ENCODE data around the gene NTNG1.

The NTNG1 gene

GRCh38 chr1:107213225-107213624 lies 72.4 kb downstream of the NTNG1 start:
- H3K9ac ChIP-seq, result no peak overlapping the region
- no peaks in the 10 kb centered on the region for H3K27me3 ChIP-seq (ENCODE audit: control insufficient read depth, insufficient read depth, low read length)
- no peaks in the 10 kb centered on the region for H3K4me1 ChIP-seq
- H3K79me2 ChIP-seq, result no peaks in the 10 kb centered on the region
- no peak overlapping the region for H3K27ac ChIP-seq
- H3K9me3 ChIP-seq (ENCODE audit: control insufficient read depth, low read length), result no peaks in the 10 kb centered on the region
- H3K4me2 ChIP-seq (ENCODE audit: low read length), result no peak overlapping the region
- no peak for TF ChIP-seq CTCF (IDR thresholded peaks at IDR 0.05)
- H2AFZ ChIP-seq, result no peak overlapping the region
- H3K36me3 ChIP-seq (ENCODE audit: control insufficient read depth, insufficient read depth, low read length), result no peaks in the 10 kb centered on the region
- H3K4me3 ChIP-seq (ENCODE audit: low read depth, low read length), result no peak overlapping the region

- H3K4me2 ChIP-seq (ENCODE audit: low read length), result no peak overlapping the region
- H3K9ac ChIP-seq, result no peak overlapping the region
- H3K27ac ChIP-seq, result no peak overlapping the region
- H3K4me1 ChIP-seq, result no peaks in the 10 kb centered on the region
- no peaks in the 10 kb centered on the region for H3K79me2 ChIP-seq
- H3K9me3 ChIP-seq (ENCODE audit: control insufficient read depth, low read length), result no peaks in the 10 kb centered on the region
- no peak overlapping the region for H3K4me3 ChIP-seq (ENCODE audit: low read depth, low read length)
- no peaks in the 10 kb centered on the region for H3K36me3 ChIP-seq (ENCODE audit: control insufficient read depth, insufficient read depth, low read length)
- no peaks in the 10 kb centered on the region for H3K27me3 ChIP-seq (ENCODE audit: control insufficient read depth, insufficient read depth, low read length)
- TF ChIP-seq CTCF (IDR thresholded peaks at IDR 0.05), result no peak
- no peak overlapping the region for H2AFZ ChIP-seq
Measured at GRCh38 chr1:107220036-107220435, 79.2 kb downstream of the NTNG1 start.

GRCh38 chr1:107225706-107226105 lies 84.9 kb downstream of the NTNG1 start:
- H3K27ac ChIP-seq, result no peak overlapping the region
- no peaks in the 10 kb centered on the region for H3K36me3 ChIP-seq (ENCODE audit: control insufficient read depth, insufficient read depth, low read length)
- TF ChIP-seq CTCF (IDR thresholded peaks at IDR 0.05), result no peak

GRCh38 chr1:107228704-107229371 lies 88.0 kb downstream of the NTNG1 start:
- Histone ChIP-seq H3K9me3 (ENCODE audit: control insufficient read depth, low read length) (no peaks in the 10 kb centered on the region), H3K4me2 (ENCODE audit: low read length) (no peak overlapping the region), H3K79me2 (no peaks in the 10 kb centered on the region), H2AFZ (no peak overlapping the region), H3K36me3 (ENCODE audit: control insufficient read depth, insufficient read depth, low read length) (no peaks in the 10 kb centered on the region), H3K27me3 (ENCODE audit: control insufficient read depth, insufficient read depth, low read length) (no peaks in the 10 kb centered on the region), H3K27ac (no peak overlapping the region), H3K4me3 (ENCODE audit: low read depth, low read length) (no peak overlapping the region), H3K4me1 (no peaks in the 10 kb centered on the region), H3K9ac (no peak overlapping the region)
- TF ChIP-seq CTCF (IDR thresholded peaks at IDR 0.05), result no peak

More at GRCh38 chr1:107225706-107226105, 84.9 kb downstream of the NTNG1 start:
- Histone ChIP-seq H3K4me2 (ENCODE audit: low read length) (no peak overlapping the region), H3K4me1 (no peaks in the 10 kb centered on the region), H3K9ac (no peak overlapping the region), H3K79me2 (no peaks in the 10 kb centered on the region), H2AFZ (no peak overlapping the region), H3K27me3 (ENCODE audit: control insufficient read depth, insufficient read depth, low read length) (no peaks in the 10 kb centered on the region), H3K4me3 (ENCODE audit: low read depth, low read length) (no peak overlapping the region), H3K9me3 (ENCODE audit: control insufficient read depth, low read length) (no peaks in the 10 kb centered on the region)

- Histone ChIP-seq H3K4me2 (ENCODE audit: low read length) (no peak overlapping the region), H3K4me1 (no peaks in the 10 kb centered on the region), H2AFZ (no peak overlapping the region), H3K4me3 (ENCODE audit: low read depth, low read length) (no peak overlapping the region), H3K9me3 (ENCODE audit: control insufficient read depth, low read length) (no peaks in the 10 kb centered on the region), H3K27ac (no peak overlapping the region), H3K27me3 (ENCODE audit: control insufficient read depth, insufficient read depth, low read length) (no peaks in the 10 kb centered on the region), H3K36me3 (ENCODE audit: control insufficient read depth, insufficient read depth, low read length) (no peaks in the 10 kb centered on the region), H3K9ac (no peak overlapping the region), H3K79me2 (no peaks in the 10 kb centered on the region)
- TF ChIP-seq CTCF (IDR thresholded peaks at IDR 0.05), result no peak
Measured at GRCh38 chr1:107229711-107230110, 88.9 kb downstream of the NTNG1 start.
